ENCODE measurements around the gene UPK3A.
"Not testable (repeated sequence)": the region's sequence is repeated elsewhere in the genome, so short reads cannot be mapped to it uniquely, and the experiment has no call there.

The UPK3A gene

GRCh38 chr22:45285263-45286058 is 712 bp downstream of the UPK3A start:
- no peak for DNase-seq

DNA sequence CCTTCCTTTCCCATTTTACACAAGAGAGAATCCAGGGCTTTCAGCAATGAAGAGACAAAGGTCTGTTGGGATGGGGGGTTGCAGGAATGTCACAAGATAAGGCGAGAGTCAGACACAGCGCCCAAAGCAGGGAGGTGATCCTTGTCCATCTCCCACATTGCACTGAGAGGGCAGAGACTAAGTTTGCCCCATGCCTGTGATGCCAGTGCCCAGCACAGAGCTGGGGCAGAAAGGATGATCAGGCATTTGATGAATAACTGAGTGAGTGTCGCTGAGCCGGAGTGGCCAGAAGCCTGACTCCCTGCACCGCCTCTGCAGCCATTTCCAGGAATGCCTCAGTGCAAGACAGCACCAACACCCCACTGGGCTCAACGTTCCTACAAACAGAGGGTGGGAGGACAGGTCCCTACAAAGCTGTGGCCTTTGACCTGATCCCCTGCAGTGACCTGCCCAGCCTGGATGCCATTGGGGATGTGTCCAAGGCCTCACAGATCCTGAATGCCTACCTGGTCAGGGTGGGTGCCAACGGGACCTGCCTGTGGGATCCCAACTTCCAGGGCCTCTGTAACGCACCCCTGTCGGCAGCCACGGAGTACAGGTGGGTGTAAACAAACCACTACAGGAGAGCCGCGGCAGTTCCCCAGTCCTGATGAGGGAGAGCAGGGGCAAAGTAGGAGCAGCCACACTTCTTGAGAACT is 2.3 kb downstream of the UPK3A start:
- no peak for DNase-seq

DNA sequence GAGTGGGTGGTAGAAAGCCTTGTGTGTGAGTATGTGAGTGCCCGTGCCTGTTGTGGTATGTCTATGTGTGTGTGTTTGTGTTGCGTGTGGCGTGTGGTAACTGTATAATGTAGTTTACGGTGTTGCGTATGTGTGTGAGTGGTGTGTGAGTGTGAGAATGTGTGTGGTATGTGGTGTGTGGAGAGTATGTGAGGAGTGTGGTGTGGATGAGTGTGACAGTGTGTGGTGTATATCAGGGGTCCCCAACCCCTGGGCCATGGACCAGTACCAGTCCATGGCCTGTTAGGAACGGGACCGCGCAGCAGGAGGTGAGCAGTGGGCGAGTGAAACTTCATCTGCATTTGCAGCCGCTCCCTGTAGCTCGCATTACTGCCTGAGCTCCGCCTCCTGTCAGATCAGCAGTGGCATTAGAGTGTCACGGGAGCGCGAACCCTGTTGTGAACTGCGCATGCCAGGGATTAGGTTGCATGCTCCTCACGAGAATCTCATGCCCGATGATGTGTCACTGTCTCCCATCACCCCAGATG is 5.7 kb downstream of the UPK3A start:
- no peak for DNase-seq

DNA sequence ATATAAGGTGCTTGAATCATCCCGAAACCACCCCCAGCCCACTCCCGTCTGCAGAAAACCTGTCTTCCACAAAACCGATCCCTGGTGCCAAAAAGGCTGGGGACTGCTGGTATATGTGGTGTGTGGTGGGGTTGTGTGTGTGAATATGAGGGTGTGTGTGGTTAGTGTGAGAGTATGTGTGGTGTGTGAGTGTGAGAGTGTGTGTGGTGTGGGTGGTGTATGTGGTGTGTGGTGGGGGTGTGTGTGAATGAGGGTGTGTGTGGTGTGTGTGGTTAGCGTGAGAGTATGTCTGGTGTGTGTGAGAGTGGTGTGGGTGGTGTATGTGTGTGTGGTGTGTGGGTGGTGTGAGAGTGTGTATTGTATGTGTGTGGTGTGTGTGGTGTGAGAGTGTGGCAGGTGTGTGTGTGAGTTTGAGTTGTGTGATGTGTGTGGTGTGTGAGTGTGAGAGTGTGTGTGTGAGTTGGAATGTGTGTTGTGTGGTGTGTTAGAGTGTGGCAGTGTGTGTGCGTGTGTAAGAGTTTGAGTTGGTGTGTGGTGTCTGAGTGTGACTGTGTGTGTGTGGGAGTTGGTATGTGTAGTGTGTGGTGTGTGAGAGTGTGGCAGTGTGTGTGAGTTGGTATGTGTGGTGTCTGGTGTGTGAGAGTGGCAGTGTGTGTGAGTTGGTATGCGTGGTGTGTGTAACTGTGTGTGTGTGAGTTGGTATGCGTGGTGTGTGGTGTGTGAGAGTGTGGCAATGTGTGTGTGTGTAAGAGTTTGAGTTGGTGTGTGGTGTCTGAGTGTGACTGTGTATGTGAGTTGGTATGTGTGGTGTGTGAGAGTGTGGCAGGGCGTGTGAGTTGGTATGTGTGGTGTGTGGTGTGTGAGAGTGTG is 6.5 kb downstream of the UPK3A start:
- no peak for DNase-seq

GRCh38 chr22:45291931-45292290 is 7.2 kb downstream of the UPK3A start:
- no peak for DNase-seq

- no peak for DNase-seq
Observed at GRCh38 chr22:45292731-45293442, 8.1 kb downstream of the UPK3A start.

- DNase-seq = no peak
Observed at GRCh38 chr22:45294030-45294429, 9.3 kb downstream of the UPK3A start.

GRCh38 chr22:45295004-45295403 is 10.3 kb downstream of the UPK3A start:
- not testable (repeated sequence) for DNase-seq

DNA sequence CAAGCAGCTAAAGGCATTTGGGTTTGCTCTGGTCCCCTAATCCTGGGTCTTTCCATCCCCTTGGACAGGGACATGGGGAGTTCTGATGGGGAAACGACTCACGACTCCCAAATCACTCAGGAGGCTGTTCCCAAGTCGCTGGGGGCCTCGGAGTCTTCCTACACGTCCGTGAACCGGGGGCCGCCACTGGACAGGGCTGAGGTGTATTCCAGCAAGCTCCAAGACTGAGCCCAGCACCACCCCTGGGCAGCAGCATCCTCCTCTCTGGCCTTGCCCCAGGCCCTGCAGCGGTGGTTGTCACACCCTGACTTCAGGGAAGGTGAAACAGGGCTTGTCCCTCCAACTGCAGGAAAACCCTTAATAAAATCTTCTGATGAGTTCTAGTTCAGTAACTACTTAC is 10.7 kb downstream of the UPK3A start:
- no peak for DNase-seq

DNA sequence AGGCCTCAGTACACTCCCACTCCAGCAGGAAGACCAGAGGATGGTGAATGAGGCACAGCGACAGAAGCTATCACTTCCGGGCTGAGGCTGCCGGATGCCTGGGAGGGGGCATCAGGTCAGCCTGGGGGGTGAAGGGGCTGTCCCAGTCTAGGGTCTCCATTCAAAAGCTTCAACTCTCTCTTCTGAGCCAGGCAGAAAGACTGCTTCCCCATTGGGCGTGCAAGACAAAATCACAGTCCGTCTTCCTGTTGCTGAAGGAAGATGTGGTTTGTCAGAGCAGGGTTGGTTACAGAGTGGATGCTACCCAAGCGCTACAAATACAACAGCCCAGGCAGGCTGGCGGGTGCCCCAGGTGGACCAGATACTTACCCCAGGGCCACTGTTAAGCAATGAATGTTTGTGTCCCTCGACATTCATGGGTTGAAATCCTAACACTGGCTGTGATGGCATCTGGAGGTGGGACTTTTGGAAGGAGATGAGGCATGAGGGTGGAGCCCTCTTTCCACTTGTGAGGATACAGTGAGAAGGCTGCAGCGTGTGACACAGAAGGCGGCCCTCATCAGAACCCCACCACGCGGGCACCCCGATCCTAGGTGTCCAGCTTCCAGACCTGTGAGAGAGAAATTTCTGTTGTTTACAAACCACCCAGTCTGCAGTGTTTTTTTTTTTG is 12.0 kb downstream of the UPK3A start:
- no peak for DNase-seq

- DNase-seq = no peak
Observed at GRCh38 chr22:45298934-45299505, 14.3 kb downstream of the UPK3A start.

DNA sequence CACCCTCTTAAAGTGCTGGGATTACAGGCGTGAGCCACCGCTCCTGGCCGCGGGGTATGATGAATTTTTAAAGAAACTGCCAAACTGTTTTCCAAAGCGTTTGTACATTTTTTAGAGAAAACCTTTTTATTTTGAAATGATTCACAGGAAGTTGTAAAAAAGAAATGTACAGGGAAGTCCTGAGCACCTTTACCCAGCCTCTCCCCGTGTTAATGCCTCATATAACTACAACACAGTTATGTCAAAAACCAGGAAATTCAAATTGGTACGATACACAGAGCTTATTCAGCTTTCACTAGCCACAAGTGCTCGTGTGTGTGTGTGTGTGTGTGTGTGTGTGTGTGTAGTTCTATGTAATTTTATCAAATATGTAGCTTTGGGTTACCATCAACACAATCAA is 18.0 kb downstream of the UPK3A start:
- no peak for DNase-seq

GRCh38 chr22:45303181-45303580 is 18.4 kb downstream of the UPK3A start:
- no peak for DNase-seq

DNA sequence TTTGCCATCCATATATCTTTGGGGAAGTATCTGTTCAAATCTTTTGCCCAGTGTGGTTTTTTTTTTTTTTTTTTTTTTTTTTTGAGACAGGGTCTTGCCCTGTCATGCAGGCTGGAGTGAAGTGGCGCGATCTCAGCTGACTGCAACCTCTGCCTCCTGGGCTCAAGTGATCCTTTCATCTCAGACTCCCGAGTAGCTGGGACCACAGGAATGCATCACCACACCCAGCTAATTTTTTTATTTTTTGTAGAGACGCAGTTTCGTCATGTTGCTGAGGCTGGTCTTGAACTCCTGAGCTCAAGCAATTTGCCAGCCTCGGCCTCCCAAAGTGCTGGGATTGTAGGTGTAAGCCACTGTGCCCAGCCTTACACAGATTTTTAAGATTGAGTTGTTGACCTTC is 20.2 kb downstream of the UPK3A start:
- no peak for DNase-seq

DNA sequence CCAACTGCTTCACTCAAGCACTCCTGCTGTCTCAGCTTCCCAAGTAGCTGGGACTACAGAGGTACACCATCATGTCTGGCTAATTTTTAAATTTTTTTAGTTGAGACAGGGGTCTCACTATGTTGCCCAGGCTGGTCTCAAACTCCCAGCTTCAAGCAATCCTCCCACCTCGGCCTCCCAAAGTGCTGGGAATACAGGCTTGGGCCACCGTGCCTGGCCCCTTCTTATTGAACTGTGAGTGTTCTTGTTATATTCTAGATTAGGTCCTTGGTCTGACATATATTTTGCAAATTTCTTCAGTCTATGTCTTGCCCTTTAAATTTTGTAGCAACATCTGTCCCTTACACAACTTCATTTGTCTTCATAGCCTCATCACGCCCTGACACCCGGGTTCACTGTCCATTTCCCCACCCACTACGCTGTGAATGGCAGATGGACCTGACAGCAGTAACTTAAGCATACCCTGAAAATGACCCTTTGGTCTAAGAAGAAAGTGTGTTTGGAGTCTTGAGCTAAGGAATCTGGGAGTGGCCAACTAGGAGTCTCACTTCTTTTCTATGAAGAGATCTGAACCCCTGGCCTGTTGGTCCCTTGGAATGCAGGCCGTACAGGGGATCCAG is 20.8 kb downstream of the UPK3A start:
- DNase-seq = no peak

- DNase-seq = no peak
Observed at GRCh38 chr22:45306139-45306538, 21.4 kb downstream of the UPK3A start.

GRCh38 chr22:45308391-45308956 is 23.7 kb downstream of the UPK3A start:
- no peak for DNase-seq

- DNase-seq = no peak
Observed at GRCh38 chr22:45308957-45309421, 24.2 kb downstream of the UPK3A start.

DNA sequence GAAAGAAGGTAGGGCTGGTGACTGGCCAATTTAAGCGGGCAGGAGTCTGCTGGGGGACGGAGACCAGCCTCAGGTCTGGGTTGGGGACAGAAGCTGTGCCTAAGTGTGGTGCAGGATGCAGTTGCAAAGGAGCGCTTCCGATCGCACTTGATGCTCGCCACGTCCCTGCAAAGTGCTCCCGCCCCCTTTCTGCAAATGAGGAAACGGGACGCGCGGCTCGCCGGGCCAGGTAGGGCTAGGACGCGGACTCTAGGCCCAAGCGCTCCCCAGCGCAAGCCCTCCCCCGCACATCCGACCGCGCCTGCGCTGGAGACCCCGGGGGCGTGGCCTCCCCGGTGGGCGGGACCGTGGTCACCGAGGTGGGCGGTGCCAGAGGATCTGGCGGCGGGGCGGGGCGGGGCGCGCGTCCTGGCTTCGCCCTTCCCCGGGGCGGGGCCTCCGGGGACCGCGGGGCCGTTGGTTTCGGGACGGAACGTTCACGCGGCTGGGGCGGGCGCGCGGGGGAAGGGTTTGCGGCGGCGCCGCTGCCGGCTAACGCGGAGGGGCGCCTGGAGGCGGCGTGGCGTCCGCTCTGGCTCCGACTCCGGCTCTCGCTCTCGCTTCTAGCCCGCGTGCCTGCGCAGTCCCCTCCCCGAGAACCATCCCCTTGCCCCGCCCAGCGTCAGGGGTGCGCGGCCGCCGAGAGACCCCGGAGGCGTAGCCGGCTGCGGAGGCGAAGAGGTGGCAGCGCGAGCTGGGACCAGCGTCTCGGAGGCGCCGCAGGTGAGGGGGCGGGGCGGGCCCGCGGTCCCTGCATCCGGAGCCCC is 24.9 kb downstream of the UPK3A start, which contains the start of gene FAM118A:
TSS of gene FAM118A (plus strand) at position 513 of the 806 bp plus-strand sequence. CDS start 12,446 bp downstream, outside the sequence.
- DNase-seq = peak; percentile 84

Measured in amniotic stem cell (primary cell).